ENCODE results near the gene SLC7A4.
"Not testable (repeated sequence)": the region's sequence is repeated elsewhere in the genome, so short reads cannot be mapped to it uniquely, and the experiment has no call there.

SLC7A4 gene

GRCh38 chr22:21064917-21065864, 32.8 kb upstream of the SLC7A4 start:
- no peak for DNase-seq (ENCODE audit: low read depth, low spot score)

GRCh38 chr22:21064425-21064824, 32.1 kb upstream of the SLC7A4 start:
- not testable (repeated sequence) for DNase-seq (ENCODE audit: low read depth, low spot score)

- DNase-seq (ENCODE audit: low read depth, low spot score) = not testable (repeated sequence)
Measured at GRCh38 chr22:21061660-21062321, 29.4 kb upstream of the SLC7A4 start.

GRCh38 chr22:21060363-21060762, 28.0 kb upstream of the SLC7A4 start:
- DNase-seq (ENCODE audit: low read depth, low spot score) = not testable (repeated sequence)

GRCh38 chr22:21055880-21056319, 23.5 kb upstream of the SLC7A4 start:
- DNase-seq (ENCODE audit: low read depth, low spot score) = no peak

- no peak for DNase-seq (ENCODE audit: low read depth, low spot score)
Measured at GRCh38 chr22:21055564-21055834, 23.1 kb upstream of the SLC7A4 start.

- no peak for DNase-seq (ENCODE audit: low read depth, low spot score)
Measured at GRCh38 chr22:21054714-21055563, 22.6 kb upstream of the SLC7A4 start.

GRCh38 chr22:21054046-21054713, 21.8 kb upstream of the SLC7A4 start:
- no peak for DNase-seq (ENCODE audit: low read depth, low spot score)

GRCh38 chr22:21052715-21053459, 20.5 kb upstream of the SLC7A4 start:
- DNase-seq (ENCODE audit: low read depth, low spot score) = no peak

- DNase-seq (ENCODE audit: low read depth, low spot score) = no peak
Measured at GRCh38 chr22:21051831-21052400, 19.6 kb upstream of the SLC7A4 start.

GRCh38 chr22:21051145-21051830, 18.9 kb upstream of the SLC7A4 start:
- DNase-seq (ENCODE audit: low read depth, low spot score) = no peak

GRCh38 chr22:21048965-21049364, 16.6 kb upstream of the SLC7A4 start:
- DNase-seq (ENCODE audit: low read depth, low spot score) = not testable (repeated sequence)

GRCh38 chr22:21048448-21048847, 16.1 kb upstream of the SLC7A4 start:
- DNase-seq (ENCODE audit: low read depth, low spot score) = not testable (repeated sequence)

- no peak for DNase-seq (ENCODE audit: low read depth, low spot score)
Measured at GRCh38 chr22:21047730-21048129, 15.4 kb upstream of the SLC7A4 start.

GRCh38 chr22:21047035-21047661, 14.8 kb upstream of the SLC7A4 start:
- no peak for DNase-seq (ENCODE audit: low read depth, low spot score)

- peak; percentile 14 for DNase-seq (ENCODE audit: low read depth, low spot score)
Measured at GRCh38 chr22:21045585-21046294, 13.4 kb upstream of the SLC7A4 start, which contains the start of gene LRRC74B. LRRC74B (plus strand) TSS chr22:21045946; CDS start chr22:21045987, 41 bp downstream.

GRCh38 chr22:21044931-21045584, 12.7 kb upstream of the SLC7A4 start:
- no peak for DNase-seq (ENCODE audit: low read depth, low spot score)

All from activated CD4-positive, CD25-positive, alpha-beta regulatory T cell treated with anti-CD3 and anti-CD28 coated beads, Interleukin-2, amount 50 U/mL, for 16 hours (primary cell).